CD14-positive monocyte (primary cell): ENCODE data around the gene BAG3. TPM values are rescaled to one million over a fixed set of nuclear protein-coding genes. Genes with fewer than 3 reads are reported as not detected.

ENCODE experiments used
- DNase-seq, 3 donors: peaks; one replicate each; pipeline ENCODE4 v3.0.0-alpha.2; 2011 to 2022
- H2AFZ ChIP-seq: 2 replicates; pipeline ENCODE4 v1.6.0; 2012; ENCODE audit warnings: mild to moderate bottlenecking, low read depth, low read length, inconsistent platforms; ENCODE audit not compliant: insufficient read depth, poor library complexity, severe bottlenecking
- H3K27ac ChIP-seq, 2 donors: 1 replicate in 1 of 2; 2 replicates in 1 of 2; pipeline ENCODE4 v1.5.1; 2012 to 2013; ENCODE audit warnings: low read length in 2 of 2, control low read depth in 1 of 2, inconsistent platforms in 1 of 2, low read depth in 1 of 2, mild to moderate bottlenecking in 1 of 2
- H3K27me3 ChIP-seq, 2 donors: one replicate each; pipeline versions ENCODE4 v1.6.0 to v1.6.1; 2011 to 2013; ENCODE audit warnings: low read length in 2 of 2; ENCODE audit not compliant: control insufficient read depth in 2 of 2, insufficient read depth in 2 of 2
- H3K36me3 ChIP-seq, 2 donors: replicated peaks in 1 of 2; 1 replicate in 1 of 2; 2 replicates in 1 of 2; pipeline versions ENCODE4 v1.5.1 to v1.6.1; 2012 to 2013; ENCODE audit warnings: low read length in 2 of 2, control low read depth in 1 of 2, inconsistent platforms in 1 of 2, mild to moderate bottlenecking in 1 of 2; ENCODE audit not compliant: insufficient read depth in 2 of 2, control insufficient read depth in 1 of 2
- H3K4me1 ChIP-seq, 2 donors: 1 replicate in 1 of 2; 2 replicates in 1 of 2; pipeline versions ENCODE4 v1.5.1 to v1.6.1; 2012 to 2013; ENCODE audit warnings: low read length in 2 of 2, control low read depth in 1 of 2, inconsistent platforms in 1 of 2, mild to moderate bottlenecking in 1 of 2, moderate library complexity in 1 of 2; ENCODE audit not compliant: insufficient read depth in 2 of 2, control insufficient read depth in 1 of 2
- H3K4me2 ChIP-seq: replicated peaks from 2 replicates; pipeline ENCODE3; 2012; ENCODE audit warnings: low read length, moderate library complexity, mild to moderate bottlenecking; ENCODE audit not compliant: poor library complexity, severe bottlenecking; ENCODE audit errors: extremely low read depth
- H3K4me3 ChIP-seq, 3 experiments: fragments of 200-600 bp in 1 of 3; sonication (generic) in 1 of 3; replicated peaks in 1 of 3; 1 replicate in 2 of 3; 2 replicates in 1 of 3; pipeline ENCODE4 v1.5.1; 2011 to 2013; ENCODE audit warnings: low read length in 3 of 3, mild to moderate bottlenecking in 3 of 3, control low read depth in 2 of 3, low read depth in 2 of 3, inconsistent platforms in 1 of 3, moderate library complexity in 1 of 3
- H3K79me2 ChIP-seq: 2 replicates; pipeline ENCODE4 v1.6.0; 2012; ENCODE audit warnings: mild to moderate bottlenecking, control low read depth, inconsistent platforms, low read length, moderate library complexity; ENCODE audit not compliant: insufficient read depth
- H3K9ac ChIP-seq: 2 replicates; pipeline ENCODE4 v1.6.0; 2017; ENCODE audit warnings: low read length, mild to moderate bottlenecking; ENCODE audit not compliant: insufficient read depth, poor library complexity, severe bottlenecking
- H3K9me3 ChIP-seq, 2 donors: replicated peaks in 1 of 2; 1 replicate in 1 of 2; 2 replicates in 1 of 2; pipeline versions ENCODE4 v1.5.1 to v1.6.1; 2012 to 2013; ENCODE audit warnings: low read length in 2 of 2, control low read depth in 1 of 2; ENCODE audit not compliant: control insufficient read depth in 1 of 2, insufficient read depth in 1 of 2
- H4K20me1 ChIP-seq: 2 replicates; pipeline ENCODE4 v1.6.0; 2012; ENCODE audit warnings: mild to moderate bottlenecking, low read length, control low read depth, moderate library complexity; ENCODE audit not compliant: insufficient read depth
- H3K27ac Mint-ChIP-seq, 7 donors: one replicate each; pipeline ENCODE4 v1.8.0; 2020; ENCODE audit warnings: mild to moderate bottlenecking in 7 of 7, mixed read lengths in 7 of 7, moderate library complexity in 6 of 7, inconsistent platforms in 2 of 7
- H3K27me3 Mint-ChIP-seq, 3 donors: one replicate each; pipeline ENCODE4 v1.8.0; 2021 to 2022; ENCODE audit warnings: low read depth in 3 of 3, mild to moderate bottlenecking in 3 of 3, mixed read lengths in 3 of 3, moderate library complexity in 3 of 3, inconsistent platforms in 1 of 3
- H3K36me3 Mint-ChIP-seq, 2 donors: one replicate each; pipeline ENCODE4 v1.8.0; 2020; ENCODE audit warnings: mixed read lengths in 2 of 2, inconsistent platforms in 1 of 2, mild to moderate bottlenecking in 1 of 2
- H3K4me1 Mint-ChIP-seq: one replicate; pipeline ENCODE4 v1.8.0; 2020; ENCODE audit warnings: mild to moderate bottlenecking, mixed read lengths
- H3K4me3 Mint-ChIP-seq, 2 donors: one replicate each; pipeline ENCODE4 v1.8.0; 2020; ENCODE audit warnings: mild to moderate bottlenecking in 2 of 2, mixed read lengths in 2 of 2, moderate library complexity in 1 of 2
- H3K9me3 Mint-ChIP-seq, 7 donors: one replicate each; pipeline ENCODE4 v1.8.0; 2020 to 2022; ENCODE audit warnings: mixed read lengths in 7 of 7, mild to moderate bottlenecking in 6 of 7, moderate library complexity in 6 of 7, inconsistent platforms in 2 of 7
- CTCF ChIP-seq: fragments of 200-600 bp; IDR thresholded peaks from one replicate; pipeline ENCODE4 v1.8.0; 2022; ENCODE audit warnings: antibody characterized with exemption, mild to moderate bottlenecking
- WGBS: methylation state at CpG from one replicate; pipeline ENCODE4 v1.1.5; 2013; ENCODE audit warnings: missing lambda C conversion rate; ENCODE audit not compliant: insufficient coverage; 5-methylcytosine and 5-hydroxymethylcytosine counted together
- intact Hi-C, 2 donors: fragments of 100-400 bp; cut with micrococcal nuclease; formaldehyde crosslinking; loops; one replicate each; pipeline versions ENCODE4 v1.15.0 to v1.15.1; 2023
- polyA plus RNA-seq, 3 donors: library from polyadenylated mRNA; depleted of rRNA in 1 of 3; unstranded in 2 of 3; stranded (reverse) in 1 of 3; fragments of 300-500 nt in 2 of 3; fragments of >200 nt in 1 of 3; fragmentation: Illumina TruSeq in 2 of 3; gene quantifications; 1 replicate in 2 of 3; 2 replicates in 1 of 3; pipeline ENCODE4 v1.2.3, GENCODE V29; 2012 to 2021

BAG3 gene
- polyA plus RNA-seq, 3 donors = 1.0 to 10.2 (median 2.8) TPM

GRCh38 chr10:119663866-119664698 is 12.9 kb downstream of the BAG3 start:
- Mint-ChIP-seq H3K27ac (no peak overlapping the region), H3K27me3 (peaks cover 0 to 2% (median 1%) of the 10 kb centered on the region in 3 donors), H3K36me3 (peaks cover 3 to 5% of the 10 kb centered on the region in 2 donors), H3K4me3 (no peak overlapping the region), H3K4me1 (peaks cover 2% of the 10 kb centered on the region), H3K9me3 (no peaks in the 10 kb centered on the region)
- peaks cover 15% of the 10 kb centered on the region for H4K20me1 ChIP-seq
- H3K79me2 ChIP-seq = no peaks in the 10 kb centered on the region
- H3K27ac ChIP-seq = no peak overlapping the region
- no peak overlapping the region for H2AFZ ChIP-seq
- H3K4me1 ChIP-seq = no peaks in the 10 kb centered on the region
- no peak overlapping the region for H3K4me2 ChIP-seq
- no peaks in the 10 kb centered on the region for H3K36me3 ChIP-seq
- WGBS = 90% methylated on average over 8 of the region's 12 CpGs
- no peak overlapping the region for H3K9ac ChIP-seq
- intact Hi-C loops = no loop called here
- no peak for DNase-seq
- TF ChIP-seq CTCF = no peak
- no peak overlapping the region for H3K4me3 ChIP-seq
- H3K27me3 ChIP-seq = no peaks in the 10 kb centered on the region
- H3K9me3 ChIP-seq = no peaks in the 10 kb centered on the region

GRCh38 chr10:119665901-119666708 is 14.9 kb downstream of the BAG3 start:
- peaks cover 0 to 2% (median 1%) of the 10 kb centered on the region in 3 donors for H3K27me3 Mint-ChIP-seq
- no peak overlapping the region for H3K27ac Mint-ChIP-seq
- H3K4me3 Mint-ChIP-seq = no peak overlapping the region
- no peak overlapping the region for H3K4me2 ChIP-seq
- H3K36me3 ChIP-seq = peaks cover 4 to 13% of the 10 kb centered on the region in 2 donors
- no peaks in the 10 kb centered on the region for H3K79me2 ChIP-seq
- no peak for DNase-seq
- peaks cover 7% of the 10 kb centered on the region for H3K4me1 Mint-ChIP-seq
- no peak for TF ChIP-seq CTCF
- H3K4me1 ChIP-seq = no peaks in the 10 kb centered on the region
- no peak overlapping the region for H3K27ac ChIP-seq
- H3K9me3 ChIP-seq = no peaks in the 10 kb centered on the region
- peak overlapping the region; percentile 4 for H3K9ac ChIP-seq
- peaks cover 14 to 18% of the 10 kb centered on the region in 2 donors for H3K36me3 Mint-ChIP-seq
- H3K27me3 ChIP-seq = no peaks in the 10 kb centered on the region
- intact Hi-C loops = no loop called here
- H3K9me3 Mint-ChIP-seq = no peaks in the 10 kb centered on the region
- no peak overlapping the region for H2AFZ ChIP-seq
- H3K4me3 ChIP-seq = no peak overlapping the region
- 75% methylated on average over 12 of the region's 14 CpGs for WGBS
- peaks cover 9% of the 10 kb centered on the region for H4K20me1 ChIP-seq
